GM12891 (cell line): Measurements from ENCODE around the gene GDA.

ENCODE experiments used
- DNase-seq: peaks from one replicate; pipeline ENCODE4 v3.0.0; 2011; ENCODE audit warnings: low spot score; ENCODE audit not compliant: insufficient read length
- FAIRE-seq: peaks from 2 replicates; lab custom pipeline; 2011; peaks lifted over from hg19 to GRCh38; lab: Jason Lieb, UNC
- PAX5 ChIP-seq: IDR thresholded peaks from 2 replicates; pipeline ENCODE4 v1.6.1; 2011; ENCODE audit warnings: low read length, moderate library complexity, mild to moderate bottlenecking; ENCODE audit not compliant: insufficient read depth, severe bottlenecking
- POLR2A ChIP-seq: IDR thresholded peaks from 2 replicates; pipeline ENCODE4 v1.6.1; 2011; ENCODE audit warnings: low read depth, low read length, control low read depth
- POLR2AphosphoS5 ChIP-seq: IDR thresholded peaks from 2 replicates; pipeline ENCODE4 v1.6.1; 2011; ENCODE audit warnings: low read depth, low read length, control low read depth
- POU2F2 ChIP-seq: IDR thresholded peaks from 2 replicates; pipeline ENCODE4 v1.6.1; 2011; ENCODE audit warnings: low read depth, mild to moderate bottlenecking, control low read depth, low read length, moderate library complexity
- SPI1 ChIP-seq: IDR thresholded peaks from 2 replicates; pipeline ENCODE4 v1.6.1; 2011; ENCODE audit warnings: low read depth, low read length, control low read depth
- TAF1 ChIP-seq: IDR thresholded peaks from 2 replicates; pipeline ENCODE4 v1.6.1; 2011; ENCODE audit warnings: low read depth, low read length, control low read depth

GDA gene

GRCh38 chr9:72226146-72226812, 77.0 kb downstream of the GDA start:
- TF ChIP-seq SPI1 (no peak), POU2F2 (no peak), POLR2AphosphoS5 (no peak), TAF1 (no peak), PAX5 (no peak), POLR2A (no peak)
- FAIRE-seq (no peak), DNase-seq (no peak)

GRCh38 chr9:72228282-72228681, 79.0 kb downstream of the GDA start:
- FAIRE-seq (no peak), DNase-seq (no peak)
- no peak for TF ChIP-seq TAF1
- no peak for TF ChIP-seq PAX5
- TF ChIP-seq POU2F2 = no peak
- TF ChIP-seq POLR2AphosphoS5 = no peak
- no peak for TF ChIP-seq SPI1
- no peak for TF ChIP-seq POLR2A

- DNase-seq = no peak
- TF ChIP-seq PAX5 (no peak), POU2F2 (no peak), TAF1 (no peak), SPI1 (no peak), POLR2A (no peak), POLR2AphosphoS5 (no peak)
- no peak for FAIRE-seq
These were observed 83.5 kb downstream of the GDA start for GRCh38 chr9:72232778-72233177.

- no peak for DNase-seq
- no peak for TF ChIP-seq POLR2AphosphoS5
- no peak for TF ChIP-seq POU2F2
- no peak for TF ChIP-seq SPI1
- no peak for TF ChIP-seq POLR2A
- FAIRE-seq = no peak
These were observed 98.3 kb downstream of the GDA start for GRCh38 chr9:72247549-72247948.

GRCh38 chr9:72251589-72251988, 102.3 kb downstream of the GDA start:
- TF ChIP-seq POLR2AphosphoS5 = no peak
- TF ChIP-seq POLR2A = no peak
- no peak for TF ChIP-seq TAF1
- no peak for TF ChIP-seq SPI1
- TF ChIP-seq POU2F2 = no peak
- no peak for TF ChIP-seq PAX5
- FAIRE-seq (no peak), DNase-seq (no peak)

GRCh38 chr9:72254901-72255545, 105.8 kb downstream of the GDA start:
- FAIRE-seq (no peak), DNase-seq (no peak)
- TF ChIP-seq PAX5 (no peak), TAF1 (no peak), POU2F2 (no peak), SPI1 (no peak), POLR2A (no peak), POLR2AphosphoS5 (no peak)

- FAIRE-seq = no peak
- TF ChIP-seq POU2F2 (no peak), POLR2AphosphoS5 (no peak), POLR2A (no peak), PAX5 (no peak), TAF1 (no peak), SPI1 (no peak)
- DNase-seq = no peak
These were observed 106.3 kb downstream of the GDA start for GRCh38 chr9:72255569-72255968.

GRCh38 chr9:72256931-72257330, 107.7 kb downstream of the GDA start:
- no peak for FAIRE-seq
- DNase-seq = no peak
- TF ChIP-seq TAF1 (no peak), POLR2AphosphoS5 (no peak), POU2F2 (no peak), SPI1 (no peak), POLR2A (no peak), PAX5 (no peak)

- DNase-seq (no peak), FAIRE-seq (no peak)
- TF ChIP-seq POLR2A (no peak), SPI1 (no peak)
These were observed 108.6 kb downstream of the GDA start for GRCh38 chr9:72257814-72258213.

- DNase-seq (no peak), FAIRE-seq (no peak)
- no peak for TF ChIP-seq TAF1
- TF ChIP-seq SPI1 = 0 out of 2 replicates have a peak, but pooled peaks have one; percentile 29
- TF ChIP-seq POLR2AphosphoS5 = no peak
These were observed 112.8 kb downstream of the GDA start for GRCh38 chr9:72262063-72262462.
